SHP77 treated with DMSO at 0.1 percent for 48 hours (cell line): ENCODE results near the gene UMOD.

Experiments used
- DNase-seq: peaks from one replicate; lab custom pipeline; 2025; lab: John Stamatoyannopoulos, UW

Gene UMOD

DNA sequence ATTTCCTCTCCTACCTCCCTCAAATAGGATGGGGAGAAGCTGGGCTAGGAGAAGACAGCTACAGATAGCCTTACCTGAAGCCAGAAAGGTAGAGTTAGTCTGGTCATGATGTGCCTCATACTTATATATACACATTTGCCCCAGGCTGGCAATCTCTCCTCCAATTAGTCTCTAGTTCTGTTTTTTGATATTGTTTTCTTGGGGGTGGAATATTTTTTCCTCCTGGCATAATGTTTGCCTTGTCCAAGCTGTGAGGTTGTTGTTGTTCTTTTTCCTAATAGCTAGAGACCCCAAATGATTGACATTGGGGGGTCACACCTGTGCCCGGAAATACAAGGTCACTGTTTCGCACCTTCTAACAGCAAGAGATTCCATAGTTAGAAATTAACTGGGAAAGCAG is at the start of gene UMOD:
TSS of gene UMOD (minus strand) at position 101 of the 400 bp plus-strand sequence. CDS start 1,978 bp downstream, outside the sequence.
- DNase-seq: no peak

- no peak for DNase-seq
Measured at GRCh38 chr16:20401475-20402016, 49.0 kb upstream of the UMOD start.

GRCh38 chr16:20401066-20401465 is 48.6 kb upstream of the UMOD start:
- DNase-seq: no peak

- no peak for DNase-seq
Measured at GRCh38 chr16:20399185-20399584, 46.7 kb upstream of the UMOD start.

- DNase-seq: no peak
Measured at GRCh38 chr16:20398603-20399002, 46.1 kb upstream of the UMOD start.

- DNase-seq: no peak
Measured at GRCh38 chr16:20397468-20398074, 45.1 kb upstream of the UMOD start.

DNA sequence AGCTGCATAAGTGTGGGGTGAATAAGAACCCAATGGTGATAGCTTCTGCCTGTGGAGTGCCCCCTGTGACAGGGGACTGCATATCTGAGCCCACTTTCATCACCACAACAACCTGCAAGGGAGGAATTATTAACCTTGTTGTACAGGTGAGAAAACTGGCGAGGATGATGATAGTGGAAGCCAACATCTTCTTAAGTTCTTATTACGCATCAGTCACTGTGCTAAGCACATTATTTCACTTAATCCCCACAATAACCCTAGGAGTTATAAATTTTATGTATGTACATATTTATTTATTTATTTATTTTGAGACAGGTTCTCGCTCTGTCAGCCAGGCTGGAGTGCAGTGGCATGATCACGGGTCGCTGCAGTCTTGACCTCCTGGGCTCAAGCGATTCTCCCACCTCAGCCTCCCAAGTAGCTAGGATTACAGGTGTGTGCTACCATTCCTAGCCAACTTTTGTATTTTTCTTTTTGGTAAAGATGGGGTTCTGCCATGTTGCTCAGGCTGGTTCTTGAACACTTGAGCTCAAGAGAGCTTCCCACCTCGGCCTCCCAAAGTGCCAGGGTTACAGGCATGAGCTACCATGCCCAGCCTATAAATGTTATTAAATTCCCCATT is 44.4 kb upstream of the UMOD start:
- no peak for DNase-seq

- DNase-seq: no peak
Measured at GRCh38 chr16:20395946-20396345, 43.4 kb upstream of the UMOD start.

- no peak for DNase-seq
Measured at GRCh38 chr16:20393801-20394577, 41.5 kb upstream of the UMOD start.

DNA sequence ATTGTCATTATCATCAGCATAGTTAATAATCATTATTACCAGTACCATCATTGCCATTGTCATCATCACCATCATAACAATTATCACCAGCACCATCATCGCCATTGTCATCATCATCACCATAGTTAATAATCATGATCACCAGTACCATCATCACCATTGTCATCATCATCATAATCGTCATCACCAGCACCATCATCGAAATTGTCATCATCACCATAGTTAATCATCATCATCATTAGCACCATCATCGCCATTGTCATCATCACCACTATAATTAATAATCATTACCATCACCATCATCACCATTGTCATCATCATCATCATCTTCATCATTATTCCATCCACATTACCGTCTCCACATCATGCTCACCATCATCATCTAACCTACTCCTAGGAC is 38.5 kb upstream of the UMOD start:
- no peak for DNase-seq

- no peak for DNase-seq
Measured at GRCh38 chr16:20388854-20389253, 36.3 kb upstream of the UMOD start.

DNA sequence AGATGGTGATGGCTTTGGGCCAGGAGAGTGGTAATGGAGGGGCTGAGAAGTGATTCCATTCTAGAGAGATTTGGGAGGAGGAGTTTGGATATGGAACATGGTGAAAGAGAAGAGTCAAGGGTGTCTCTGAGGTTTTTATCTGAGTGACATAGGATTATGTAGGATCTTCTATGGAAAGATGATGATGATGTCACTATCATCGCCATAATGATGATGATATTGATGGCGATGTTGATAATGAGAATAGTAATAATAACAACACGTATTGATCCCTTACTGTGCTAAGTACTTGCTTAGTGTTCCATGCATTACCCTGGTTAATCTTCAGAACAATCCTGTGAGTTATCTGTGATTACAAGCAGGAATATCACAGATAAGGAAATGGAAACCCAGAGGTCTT is 35.5 kb upstream of the UMOD start:
- no peak for DNase-seq

DNA sequence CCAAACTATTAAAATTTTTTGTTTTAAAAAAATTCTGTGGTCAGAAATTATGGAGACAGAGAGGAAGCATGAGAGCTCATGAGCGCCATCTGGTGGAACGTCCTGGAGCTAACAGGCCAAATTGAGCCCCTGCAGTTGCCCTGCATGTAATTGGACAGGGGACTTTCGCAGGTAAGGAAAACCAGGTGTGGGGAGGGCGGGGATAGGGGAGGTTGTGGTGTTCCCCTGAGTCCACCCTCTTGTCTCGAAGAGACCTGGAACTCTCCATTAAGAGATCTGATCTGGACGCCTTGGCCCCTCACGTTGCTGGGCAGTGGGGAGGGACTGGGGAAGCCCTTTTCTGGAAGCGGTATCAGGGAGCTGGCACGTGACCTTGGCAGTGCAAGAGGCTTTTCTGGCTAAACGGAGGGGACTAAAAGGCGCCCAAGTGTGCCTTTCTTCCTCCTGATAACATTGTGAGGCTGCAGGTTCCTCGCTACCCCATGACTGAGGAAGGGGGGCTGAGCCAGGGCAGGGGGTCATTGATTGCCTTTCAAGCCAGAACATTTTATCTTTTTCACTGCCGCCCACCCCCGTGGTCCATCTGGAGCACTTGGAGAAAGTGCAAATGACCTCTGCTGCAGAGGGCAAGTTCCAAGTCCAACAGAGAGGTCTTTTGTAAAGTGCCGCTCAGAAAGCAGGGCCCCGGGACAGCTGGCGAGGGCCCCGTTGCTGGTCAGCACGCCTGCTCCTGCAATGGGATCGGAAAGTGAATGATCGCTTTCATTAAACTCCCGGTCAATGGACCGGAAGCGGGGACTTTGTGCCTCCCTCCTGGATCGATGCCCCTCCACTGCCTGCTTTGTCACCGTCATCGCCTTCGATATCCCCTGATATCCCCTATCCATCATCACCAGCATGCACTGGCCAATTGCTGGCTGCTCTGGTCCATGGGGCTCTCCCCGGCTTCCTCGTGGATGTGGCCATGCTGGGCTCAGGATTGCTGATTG is 33.6 kb upstream of the UMOD start:
- no peak for DNase-seq

DNA sequence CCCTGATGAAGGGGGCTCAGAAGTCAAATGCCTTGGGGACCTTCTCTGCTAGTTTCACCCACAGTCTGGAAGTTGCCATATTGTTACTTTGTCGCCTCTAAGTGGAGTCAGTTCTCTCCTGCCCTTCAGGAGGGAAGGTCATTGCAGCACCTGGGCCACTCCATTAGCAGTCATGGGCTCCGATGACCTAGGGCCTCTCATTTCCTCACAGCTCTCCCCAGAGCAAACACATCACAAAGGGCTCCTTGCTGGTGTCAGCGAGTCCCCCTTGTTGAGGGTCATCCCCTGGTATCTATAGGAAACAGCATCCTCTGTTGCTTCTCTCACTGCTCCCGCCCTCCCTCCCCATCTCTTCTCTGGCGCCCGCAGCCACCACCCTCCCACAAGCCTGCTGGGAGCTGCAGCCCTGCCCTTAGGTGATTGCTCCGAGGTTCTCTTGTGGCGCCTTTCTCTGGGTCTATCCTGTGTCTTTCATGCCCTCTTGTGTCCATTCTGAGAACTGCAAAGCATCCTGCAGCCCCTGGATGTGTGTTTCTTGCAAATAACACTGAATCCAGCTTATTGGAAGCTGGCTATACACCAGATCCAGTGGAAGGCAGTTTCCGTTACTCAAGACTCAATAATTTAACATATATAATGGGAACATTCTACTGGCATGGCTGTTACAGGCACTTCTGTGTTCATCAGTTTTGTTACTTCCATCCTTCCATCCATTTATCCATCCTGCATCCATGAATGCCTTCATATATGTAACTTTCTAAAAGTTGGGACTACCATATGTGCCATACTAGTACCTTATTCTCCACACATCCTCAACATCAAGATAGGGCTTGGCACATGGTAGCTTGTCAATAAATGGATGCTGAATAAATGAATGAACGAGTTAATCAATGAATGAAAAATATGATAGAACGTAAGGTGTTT is 30.9 kb upstream of the UMOD start:
- peak; percentile 62 for DNase-seq

- no peak for DNase-seq
Measured at GRCh38 chr16:20382202-20382948, 29.9 kb upstream of the UMOD start.

- DNase-seq: no peak
Measured at GRCh38 chr16:20380782-20381181, 28.3 kb upstream of the UMOD start.

DNA sequence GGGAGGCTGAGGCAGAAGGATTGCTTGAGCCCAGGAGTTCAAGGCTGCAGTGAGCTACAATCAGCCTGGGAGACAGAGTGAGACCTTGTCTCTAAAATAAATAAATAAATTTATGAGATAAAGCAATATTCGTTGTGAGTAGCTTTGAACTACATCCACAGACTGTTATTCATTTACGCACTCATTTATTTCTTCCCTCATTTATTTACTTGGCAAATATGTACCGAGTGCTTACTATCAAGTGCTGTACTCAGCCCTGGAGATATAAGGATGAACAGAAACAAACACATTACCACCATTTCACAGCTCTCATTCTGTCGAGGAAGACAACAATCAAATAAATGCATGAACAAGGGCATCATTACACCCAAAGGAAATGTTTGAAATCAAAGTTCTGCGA is 24.7 kb upstream of the UMOD start:
- DNase-seq: no peak

DNA sequence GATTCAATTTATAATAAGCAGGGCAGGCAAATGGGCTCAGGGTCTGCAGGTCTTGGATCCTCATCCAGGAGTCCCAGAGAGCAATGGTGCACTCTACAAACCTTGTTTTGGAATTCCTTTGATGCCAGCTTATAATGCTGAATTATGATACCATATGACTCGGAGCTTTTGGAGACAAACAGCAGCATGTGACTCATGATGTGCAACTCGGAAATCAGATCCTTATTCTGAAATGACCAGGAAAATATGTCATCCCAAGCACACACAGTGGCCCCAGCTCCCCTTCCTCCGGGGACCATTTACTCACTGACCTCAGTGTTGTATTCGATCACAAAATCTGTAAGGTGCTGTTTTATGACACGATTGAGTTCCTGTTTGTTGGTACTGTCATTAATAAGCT is 20.2 kb upstream of the UMOD start:
- no peak for DNase-seq

DNA sequence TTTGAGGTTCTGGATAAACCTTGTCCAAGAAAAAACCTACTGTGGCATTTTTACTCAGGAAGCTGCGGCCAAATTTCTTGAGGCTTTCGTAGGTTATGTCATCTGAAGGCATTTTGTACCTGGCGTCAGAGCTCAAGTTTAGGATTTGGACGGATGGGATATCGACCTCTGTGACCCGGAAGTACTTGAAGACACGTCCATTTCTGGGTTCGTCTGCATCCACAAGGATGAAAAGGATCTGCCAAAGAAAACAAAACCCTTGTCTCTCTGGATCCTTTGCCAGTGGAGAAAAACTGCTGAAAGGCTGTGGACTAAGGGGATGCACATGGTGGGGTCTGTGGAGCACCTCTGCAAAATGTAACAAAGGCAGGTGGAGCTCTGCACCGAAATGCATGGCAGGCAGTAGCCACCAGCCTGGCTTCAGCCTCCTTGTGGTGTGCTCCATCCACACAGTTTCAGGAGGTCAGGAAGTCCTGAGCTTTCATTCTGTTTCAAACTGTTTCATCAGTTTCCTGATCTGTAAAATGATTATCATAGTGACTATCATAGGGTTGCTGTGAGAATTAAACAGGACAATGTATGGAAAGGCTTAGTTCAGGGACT is 17.0 kb upstream of the UMOD start:
- no peak for DNase-seq

GRCh38 chr16:20364051-20364450 is 11.5 kb upstream of the UMOD start:
- no peak for DNase-seq
